ENCODE results near the gene ASTN2. TPM values are rescaled to one million over a fixed set of nuclear protein-coding genes. Genes with fewer than 3 reads are reported as not detected.

Gene ASTN2
- total and polyA plus RNA-seq, 12 donors: 1.9 to 11.1 (median 4.0) TPM

DNA sequence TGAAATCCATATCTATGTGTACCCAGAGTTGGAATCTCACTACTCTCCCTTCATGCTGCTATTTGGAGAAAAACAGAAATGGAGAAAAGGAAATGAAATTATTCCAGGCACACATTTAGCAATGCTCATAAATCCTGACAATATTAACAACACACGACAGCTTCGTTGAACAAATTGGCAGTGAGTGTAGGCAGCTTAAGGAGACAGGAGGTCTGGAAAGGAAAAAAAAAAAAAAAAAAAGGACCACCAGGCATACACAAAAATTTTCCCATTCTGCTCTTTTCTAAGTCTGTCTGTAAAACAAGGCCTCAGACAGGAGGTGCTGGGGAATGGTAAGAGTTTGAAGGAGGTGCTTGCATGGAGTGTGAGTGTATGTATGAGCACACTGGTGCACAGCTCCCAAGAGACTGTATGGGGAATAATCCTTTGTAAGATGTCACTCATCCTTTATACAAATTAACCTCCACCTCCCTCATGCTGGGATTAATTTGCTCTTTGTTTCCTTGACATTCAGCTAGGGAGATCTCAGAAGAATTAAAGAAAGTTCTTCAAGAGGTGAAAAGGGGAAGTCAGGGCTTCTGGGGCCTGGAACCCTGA is 78.9 kb downstream of the ASTN2 start:
- DNase-seq: no peak
- Histone ChIP-seq H3K4me1 (no peaks in the 10 kb centered on the region), H3K9me3 (no peaks in the 10 kb centered on the region), H3K27ac (no peak overlapping the region), H3K4me3 (no peak overlapping the region), H3K27me3 (peaks cover 0 to 2% (median 0%) of the 10 kb centered on the region in 7 donors), H3K36me3 (no peaks in the 10 kb centered on the region)
- WGBS, 2 donors: 70 to 85% methylated on average over 2 of the region's 2 CpGs
- TF ChIP-seq CTCF (IDR thresholded peaks at IDR 0.05): no peak
- intact Hi-C loops (cut with DNase I): no loop called here
- ATAC-seq: no peak

DNA sequence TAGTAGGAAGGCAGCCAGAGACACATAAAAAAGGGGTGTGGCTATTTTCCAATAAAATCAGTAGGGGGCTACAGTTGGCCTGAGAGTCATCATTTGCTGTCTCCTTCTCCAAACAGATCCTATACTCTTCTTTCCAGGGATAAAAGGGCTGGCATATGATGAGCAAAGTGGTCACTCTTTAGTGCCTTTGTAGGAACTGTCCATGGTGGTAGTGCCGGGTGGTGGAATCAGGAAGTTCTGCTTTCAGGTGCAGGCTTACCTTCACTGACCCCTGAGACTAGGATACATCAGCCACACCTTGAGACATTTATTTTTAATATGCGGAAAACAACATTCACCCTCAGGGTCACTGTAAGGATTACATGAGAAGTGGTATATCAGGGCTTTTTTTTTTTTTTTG is 80.8 kb downstream of the ASTN2 start:
- Histone ChIP-seq H3K36me3 (no peaks in the 10 kb centered on the region), H3K4me1 (no peaks in the 10 kb centered on the region), H3K27me3 (peaks cover 0 to 2% (median 0%) of the 10 kb centered on the region in 7 donors), H3K9me3 (no peaks in the 10 kb centered on the region), H3K27ac (no peak overlapping the region), H3K4me3 (no peak overlapping the region)
- no peak for DNase-seq
- no peak for ATAC-seq
- 67 to 68% methylated on average over 2 of the region's 2 CpGs for WGBS, 2 donors
- intact Hi-C loops (cut with DNase I): no loop called here
- TF ChIP-seq CTCF (IDR thresholded peaks at IDR 0.05): no peak

DNA sequence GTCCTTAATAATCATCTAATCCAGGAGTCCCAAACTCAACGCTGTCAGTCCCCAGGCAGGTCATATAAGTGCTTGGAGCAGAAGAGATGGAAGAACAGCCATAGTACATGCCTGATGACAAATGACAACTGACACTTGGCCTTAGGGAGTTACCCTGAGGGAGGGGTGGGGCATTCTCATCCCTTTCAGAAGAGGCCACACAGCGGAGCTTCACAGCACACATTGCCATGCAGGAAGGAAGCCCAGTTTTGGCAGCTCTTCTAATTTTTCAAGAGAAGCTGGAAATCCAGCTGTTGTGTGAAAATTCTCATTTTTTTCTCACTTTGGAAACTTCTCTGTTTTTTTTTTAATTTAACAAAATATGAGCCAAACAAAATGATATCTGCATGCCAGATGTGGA is 89.0 kb downstream of the ASTN2 start:
- Histone ChIP-seq H3K36me3 (no peaks in the 10 kb centered on the region), H3K27ac (no peak overlapping the region), H3K9me3 (no peaks in the 10 kb centered on the region), H3K4me3 (no peak overlapping the region), H3K27me3 (peaks cover 0 to 15% (median 0%) of the 10 kb centered on the region in 7 donors), H3K4me1 (no peaks in the 10 kb centered on the region)
- no peak for TF ChIP-seq CTCF (IDR thresholded peaks at IDR 0.05)
- intact Hi-C loops (cut with DNase I): no loop called here
- DNase-seq: no peak
- 26 to 36% methylated on average over 2 of the region's 2 CpGs for WGBS, 2 donors
- no peak for ATAC-seq

- Histone ChIP-seq H3K36me3 (no peaks in the 10 kb centered on the region), H3K27me3 (peaks cover 0 to 15% (median 0%) of the 10 kb centered on the region in 7 donors), H3K4me1 (no peaks in the 10 kb centered on the region), H3K9me3 (no peaks in the 10 kb centered on the region), H3K27ac (no peak overlapping the region), H3K4me3 (no peak overlapping the region)
- TF ChIP-seq CTCF (IDR thresholded peaks at IDR 0.05): no peak
- 26 to 28% methylated on average over 3 of the region's 3 CpGs for WGBS, 2 donors
- DNase-seq (no peak), ATAC-seq (no peak)
- intact Hi-C loops (cut with DNase I): no loop called here
Observed at GRCh38 chr9:117325110-117325731, 89.6 kb downstream of the ASTN2 start.
